SK-N-SH treated with all-trans-retinoic acid at 6 μM for 48 hours (cell line): Measurements from ENCODE around the gene ACSL6.

Experiments used
- ATAC-seq: fragments of 200-7000 bp; cut with Tn5 transposase; 3 replicates; pipeline ENCODE4 v1.9.1; 2020; ENCODE audit warnings: mild to moderate bottlenecking, moderate library complexity
- ARNTL ChIP-seq: fragments of 450-650 bp; formaldehyde crosslinking; IDR thresholded peaks from 2 replicates; pipeline ENCODE4 v1.5.0; 2020; ENCODE audit warnings: low read depth, mild to moderate bottlenecking, moderate library complexity, borderline replicate concordance
- BACH2 ChIP-seq: fragments of 250-450 bp; sonication (Bioruptor Pico); IDR thresholded peaks from 2 replicates; pipeline ENCODE4 v1.9.0; 2021; ENCODE audit warnings: mild to moderate bottlenecking, borderline replicate concordance
- CREB5 ChIP-seq: fragments of 250-450 bp; sonication (Bioruptor Pico); IDR thresholded peaks from 2 replicates; pipeline ENCODE4 v1.5.1; 2020; ENCODE audit warnings: low read depth, mild to moderate bottlenecking, moderate library complexity
- CSDC2 ChIP-seq: fragments of 250-450 bp; sonication (Bioruptor Pico); IDR thresholded peaks from 2 replicates; pipeline ENCODE4 v1.5.0; 2020; ENCODE audit warnings: mild to moderate bottlenecking, moderate library complexity
- CSRNP3 ChIP-seq: fragments of 250-450 bp; sonication (Bioruptor Pico); IDR thresholded peaks from 2 replicates; pipeline ENCODE4 v1.5.1; 2021; ENCODE audit warnings: mild to moderate bottlenecking, moderate library complexity
- GLIS3 ChIP-seq: fragments of 250-450 bp; sonication (Bioruptor Pico); IDR thresholded peaks from 2 replicates; pipeline ENCODE4 v1.5.0; 2020; ENCODE audit warnings: mild to moderate bottlenecking, moderate library complexity
- ISL1 ChIP-seq: fragments of 250-450 bp; sonication (Bioruptor Pico); IDR thresholded peaks from 2 replicates; pipeline ENCODE4 v2.1.2; 2022; ENCODE audit warnings: mild to moderate bottlenecking, moderate library complexity
- OSR1 ChIP-seq: fragments of 250-450 bp; sonication (Bioruptor Pico); IDR thresholded peaks from 2 replicates; pipeline ENCODE4 v1.8.0; 2022; ENCODE audit warnings: moderate library complexity, mild to moderate bottlenecking, inconsistent platforms
- PATZ1 ChIP-seq: fragments of 250-450 bp; sonication (Bioruptor Pico); IDR thresholded peaks from 2 replicates; pipeline ENCODE4 v1.8.0; 2020; ENCODE audit warnings: mild to moderate bottlenecking, moderate library complexity, borderline replicate concordance
- POU6F1 ChIP-seq: fragments of 250-450 bp; sonication (Bioruptor Pico); IDR thresholded peaks from 2 replicates; pipeline ENCODE4 v1.8.0; 2021; ENCODE audit warnings: low read depth, mild to moderate bottlenecking, moderate library complexity, borderline replicate concordance
- PPARA ChIP-seq: fragments of 250-450 bp; sonication (Bioruptor Pico); IDR thresholded peaks from 2 replicates; pipeline ENCODE4 v1.5.0; 2020; ENCODE audit warnings: mild to moderate bottlenecking, borderline replicate concordance
- RARB ChIP-seq: fragments of 250-450 bp; sonication (Bioruptor Pico); IDR thresholded peaks from 2 replicates; pipeline ENCODE4 v1.8.0; 2021; ENCODE audit warnings: mild to moderate bottlenecking, moderate library complexity
- TOX ChIP-seq: fragments of 250-450 bp; sonication (Bioruptor Pico); IDR thresholded peaks from 2 replicates; pipeline ENCODE4 v1.8.0; 2021; ENCODE audit warnings: mild to moderate bottlenecking, moderate library complexity, borderline replicate concordance
- TSHZ2 ChIP-seq: fragments of 250-450 bp; sonication (Bioruptor Pico); IDR thresholded peaks from 2 replicates; pipeline ENCODE4 v1.5.0; 2020; ENCODE audit warnings: mild to moderate bottlenecking, moderate library complexity
- ZFP3 ChIP-seq: fragments of 250-450 bp; sonication (Bioruptor Pico); IDR thresholded peaks from 2 replicates; pipeline ENCODE4 v1.5.0; 2020; ENCODE audit warnings: mild to moderate bottlenecking, moderate library complexity
- ZFP30 ChIP-seq: fragments of 450-650 bp; formaldehyde crosslinking; IDR thresholded peaks from 2 replicates; pipeline ENCODE4 v1.5.0; 2022; ENCODE audit warnings: mild to moderate bottlenecking, moderate library complexity
- ZNF565 ChIP-seq: fragments of 450-650 bp; formaldehyde crosslinking; conservative IDR thresholded peaks from 2 replicates; pipeline ENCODE4 v1.5.0; 2020; ENCODE audit warnings: low read depth, mild to moderate bottlenecking, moderate library complexity
- ZNF70 ChIP-seq: fragments of 450-650 bp; formaldehyde crosslinking; IDR thresholded peaks from 2 replicates; pipeline ENCODE4 v1.5.0; 2020; ENCODE audit warnings: mild to moderate bottlenecking, moderate library complexity
- ZNF8 ChIP-seq: fragments of 450-650 bp; formaldehyde crosslinking; IDR thresholded peaks from 2 replicates; pipeline ENCODE4 v1.5.0; 2020; ENCODE audit warnings: mild to moderate bottlenecking, moderate library complexity

ACSL6 gene

GRCh38 chr5:131952301-131952857 is 59.1 kb downstream of the ACSL6 start:
- TF ChIP-seq CSDC2 (CRISPR knock-in tag) = no peak
- no peak for TF ChIP-seq ZNF8 (CRISPR knock-in tag)
- no peak for TF ChIP-seq OSR1
- no peak for TF ChIP-seq BACH2 (CRISPR knock-in tag)
- no peak for TF ChIP-seq PATZ1 (CRISPR knock-in tag)
- no peak for TF ChIP-seq ZNF565 (CRISPR knock-in tag)
- no peak for TF ChIP-seq TSHZ2 (CRISPR knock-in tag)
- no peak for TF ChIP-seq RARB (CRISPR knock-in tag)

GRCh38 chr5:131950706-131951105 is 60.8 kb downstream of the ACSL6 start:
- TF ChIP-seq POU6F1 (no peak), ISL1 (CRISPR knock-in tag) (no peak), ZFP30 (CRISPR knock-in tag) (no peak), ARNTL (CRISPR knock-in tag) (no peak), ZNF70 (CRISPR knock-in tag) (no peak), ZNF565 (CRISPR knock-in tag) (no peak), ZFP3 (CRISPR knock-in tag) (no peak), CREB5 (no peak), PATZ1 (CRISPR knock-in tag) (no peak), TOX (CRISPR knock-in tag) (no peak), GLIS3 (CRISPR knock-in tag) (no peak), CSRNP3 (no peak), CSDC2 (CRISPR knock-in tag) (no peak), PPARA (no peak), RARB (CRISPR knock-in tag) (no peak), OSR1 (no peak)
- no peak for ATAC-seq

More at GRCh38 chr5:131952301-131952857, 59.1 kb downstream of the ACSL6 start:
- no peak for ATAC-seq

GRCh38 chr5:131947445-131947844 is 64.0 kb downstream of the ACSL6 start:
- no peak for ATAC-seq
- no peak for TF ChIP-seq PPARA
- no peak for TF ChIP-seq TSHZ2 (CRISPR knock-in tag)
- no peak for TF ChIP-seq POU6F1
- TF ChIP-seq ZNF8 (CRISPR knock-in tag) = no peak
- TF ChIP-seq CREB5 = no peak
- no peak for TF ChIP-seq RARB (CRISPR knock-in tag)
- TF ChIP-seq CSDC2 (CRISPR knock-in tag) = no peak
- no peak for TF ChIP-seq ARNTL (CRISPR knock-in tag)
- no peak for TF ChIP-seq ZFP30 (CRISPR knock-in tag)
